ENCODE results near the gene DNAJB8. TPM values are rescaled to one million over a fixed set of nuclear protein-coding genes. Genes with fewer than 3 reads are reported as not detected.

The DNAJB8 gene
- total RNA-seq, 1 experiment from 2014 or later: not detected

DNA sequence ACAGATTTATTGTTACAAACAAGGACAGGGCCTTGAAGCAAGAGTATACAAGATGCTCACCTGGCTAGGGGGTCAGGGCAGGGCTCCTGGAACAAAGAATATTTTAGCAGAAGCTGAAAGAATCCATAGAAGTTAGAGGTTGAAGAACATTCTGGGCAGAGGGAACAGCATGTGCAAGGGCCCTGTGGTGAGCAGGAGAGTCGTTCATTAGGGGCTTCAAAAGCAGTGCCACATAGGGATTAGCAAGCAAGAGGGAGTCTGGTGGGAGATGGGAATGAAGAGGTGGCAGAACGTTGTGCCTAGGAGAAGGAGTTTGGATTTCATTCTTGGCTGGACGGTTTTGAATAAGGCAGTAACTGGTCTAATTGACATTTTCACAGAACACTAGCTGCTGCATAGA, 22.9 kb downstream of the DNAJB8 start:
- Histone ChIP-seq H4K20me1 (ENCODE audit: insufficient read depth, low read depth, low read length) (no peaks in the 10 kb centered on the region; the same call in 1 of the 2 replicates), H3K27ac (ENCODE audit: low read length) (no peak overlapping the region), H3K9ac (ENCODE audit: low read length) (no peak overlapping the region), H3K9me3 (ENCODE audit: low read length) (no peaks in the 10 kb centered on the region), H3K4me1 (ENCODE audit: low read length) (no peaks in the 10 kb centered on the region), H3K79me2 (ENCODE audit: low read length) (no peaks in the 10 kb centered on the region), H3K4me2 (ENCODE audit: low read depth, low read length, poor library complexity, severe bottlenecking) (no peak overlapping the region), H3K9me2 (replicated peaks; ENCODE audit: insufficient read depth, low read length) (no peaks in the 10 kb centered on the region), H3K27me3 (ENCODE audit: low read length) (no peaks in the 10 kb centered on the region), H2AFZ (ENCODE audit: low read length) (no peak overlapping the region), H3K36me3 (ENCODE audit: insufficient read depth, low read length) (no peaks in the 10 kb centered on the region), H3K4me3 (ENCODE audit: low read length) (no peak overlapping the region)
- no peak for DNase-seq

- Histone ChIP-seq H2AFZ (ENCODE audit: low read length) (no peak overlapping the region), H3K36me3 (ENCODE audit: insufficient read depth, low read length) (no peaks in the 10 kb centered on the region), H3K79me2 (ENCODE audit: low read length) (no peaks in the 10 kb centered on the region), H3K9ac (ENCODE audit: low read length) (no peak overlapping the region), H3K27me3 (ENCODE audit: low read length) (no peaks in the 10 kb centered on the region), H3K9me2 (replicated peaks; ENCODE audit: insufficient read depth, low read length) (no peaks in the 10 kb centered on the region), H3K4me2 (ENCODE audit: low read depth, low read length, poor library complexity, severe bottlenecking) (no peak overlapping the region), H3K27ac (ENCODE audit: low read length) (no peak overlapping the region), H3K4me1 (ENCODE audit: low read length) (no peaks in the 10 kb centered on the region), H4K20me1 (ENCODE audit: insufficient read depth, low read depth, low read length) (no peaks in the 10 kb centered on the region; the same call in 1 of the 2 replicates), H3K9me3 (ENCODE audit: low read length) (no peaks in the 10 kb centered on the region), H3K4me3 (ENCODE audit: low read length) (no peak overlapping the region)
- no peak for DNase-seq
Observed at GRCh38 chr3:128442949-128443348, 23.7 kb downstream of the DNAJB8 start.

GRCh38 chr3:128442070-128442469, 24.6 kb downstream of the DNAJB8 start:
- Histone ChIP-seq H3K4me1 (ENCODE audit: low read length) (no peaks in the 10 kb centered on the region), H3K27ac (ENCODE audit: low read length) (no peak overlapping the region), H3K4me3 (ENCODE audit: low read length) (no peak overlapping the region), H3K79me2 (ENCODE audit: low read length) (no peaks in the 10 kb centered on the region), H3K4me2 (ENCODE audit: low read depth, low read length, poor library complexity, severe bottlenecking) (no peak overlapping the region), H4K20me1 (ENCODE audit: insufficient read depth, low read depth, low read length) (no peaks in the 10 kb centered on the region; the same call in 1 of the 2 replicates), H2AFZ (ENCODE audit: low read length) (no peak overlapping the region), H3K9ac (ENCODE audit: low read length) (no peak overlapping the region), H3K36me3 (ENCODE audit: insufficient read depth, low read length) (no peaks in the 10 kb centered on the region), H3K9me3 (ENCODE audit: low read length) (no peaks in the 10 kb centered on the region), H3K9me2 (replicated peaks; ENCODE audit: insufficient read depth, low read length) (no peaks in the 10 kb centered on the region), H3K27me3 (ENCODE audit: low read length) (no peaks in the 10 kb centered on the region)
- no peak for DNase-seq

DNA sequence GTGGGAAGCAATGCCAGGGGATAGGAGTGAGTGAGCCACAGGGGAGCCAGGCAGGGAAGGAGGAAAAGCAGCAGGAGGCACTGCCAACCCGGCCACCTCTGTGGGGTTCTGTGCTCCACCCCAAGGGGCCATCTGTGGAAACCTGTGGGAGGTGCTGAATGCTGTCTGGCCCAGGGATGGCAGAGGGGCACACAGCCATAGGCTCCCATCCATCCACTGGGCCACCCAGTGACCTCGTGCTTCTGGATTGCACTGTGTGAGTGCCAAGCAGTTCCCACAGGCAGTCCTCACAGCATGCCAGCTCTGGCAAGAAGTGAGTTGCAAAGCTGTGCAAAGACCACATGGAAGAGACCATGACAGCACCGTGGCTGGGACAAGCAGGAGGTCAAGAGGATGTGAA, 27.5 kb downstream of the DNAJB8 start:
- no peaks in the 10 kb centered on the region for H3K4me1 ChIP-seq (ENCODE audit: low read length)
- no peaks in the 10 kb centered on the region for H3K9me2 ChIP-seq (replicated peaks; ENCODE audit: insufficient read depth, low read length)
- H3K36me3 ChIP-seq (ENCODE audit: insufficient read depth, low read length): no peaks in the 10 kb centered on the region
- H3K79me2 ChIP-seq (ENCODE audit: low read length): no peaks in the 10 kb centered on the region
- no peaks in the 10 kb centered on the region for H3K9me3 ChIP-seq (ENCODE audit: low read length)
- no peak overlapping the region for H3K9ac ChIP-seq (ENCODE audit: low read length)
- no peaks in the 10 kb centered on the region; the same call in 1 of the 2 replicates for H4K20me1 ChIP-seq (ENCODE audit: insufficient read depth, low read depth, low read length)
- no peaks in the 10 kb centered on the region for H3K27me3 ChIP-seq (ENCODE audit: low read length)
- no peak for DNase-seq
- no peak overlapping the region for H2AFZ ChIP-seq (ENCODE audit: low read length)
- H3K4me3 ChIP-seq (ENCODE audit: low read length): no peak overlapping the region
- no peak overlapping the region for H3K27ac ChIP-seq (ENCODE audit: low read length)
- H3K4me2 ChIP-seq (ENCODE audit: low read depth, low read length, poor library complexity, severe bottlenecking): no peak overlapping the region

DNA sequence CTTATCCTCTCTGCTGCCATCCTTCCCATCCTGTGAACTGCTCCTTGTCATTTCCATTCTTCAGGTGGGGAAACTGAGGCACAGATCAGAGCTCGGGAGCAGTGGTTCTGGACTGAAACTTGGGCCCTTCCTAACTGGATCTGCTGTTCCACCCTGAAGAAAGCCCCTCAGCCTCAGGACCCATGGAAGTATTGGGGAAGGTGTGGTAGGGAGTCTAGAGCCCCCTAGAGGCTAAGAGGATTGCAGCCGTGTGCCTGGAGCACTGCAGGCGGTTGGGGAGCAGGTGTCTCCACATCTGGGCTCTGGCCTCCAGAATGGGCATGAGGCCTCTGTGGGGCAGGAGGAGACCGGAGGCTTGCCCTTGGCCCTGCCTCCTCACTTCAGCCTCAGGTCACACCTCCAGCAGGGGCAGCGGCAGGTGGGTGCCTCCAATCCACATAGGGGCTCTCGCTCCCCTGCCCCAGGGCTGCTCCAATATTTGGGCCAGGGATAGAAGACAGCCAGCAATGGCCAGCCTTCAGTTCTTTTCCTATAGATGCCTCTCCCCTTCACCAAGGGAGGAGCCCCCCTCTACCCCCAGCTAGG, 28.1 kb downstream of the DNAJB8 start:
- no peaks in the 10 kb centered on the region for H3K36me3 ChIP-seq (ENCODE audit: insufficient read depth, low read length)
- no peak overlapping the region for H3K9ac ChIP-seq (ENCODE audit: low read length)
- no peaks in the 10 kb centered on the region for H3K9me2 ChIP-seq (replicated peaks; ENCODE audit: insufficient read depth, low read length)
- H4K20me1 ChIP-seq (ENCODE audit: insufficient read depth, low read depth, low read length): no peaks in the 10 kb centered on the region; the same call in 1 of the 2 replicates
- no peaks in the 10 kb centered on the region for H3K9me3 ChIP-seq (ENCODE audit: low read length)
- H3K4me2 ChIP-seq (ENCODE audit: low read depth, low read length, poor library complexity, severe bottlenecking): no peak overlapping the region
- H2AFZ ChIP-seq (ENCODE audit: low read length): no peak overlapping the region
- DNase-seq: peak; percentile 71
- no peaks in the 10 kb centered on the region for H3K27me3 ChIP-seq (ENCODE audit: low read length)
- no peak overlapping the region for H3K27ac ChIP-seq (ENCODE audit: low read length)
- no peaks in the 10 kb centered on the region for H3K79me2 ChIP-seq (ENCODE audit: low read length)
- no peaks in the 10 kb centered on the region for H3K4me1 ChIP-seq (ENCODE audit: low read length)
- H3K4me3 ChIP-seq (ENCODE audit: low read length): no peak overlapping the region

- Histone ChIP-seq H3K9ac (ENCODE audit: low read length) (no peak overlapping the region), H3K9me3 (ENCODE audit: low read length) (no peaks in the 10 kb centered on the region), H3K4me3 (ENCODE audit: low read length) (no peak overlapping the region), H2AFZ (ENCODE audit: low read length) (no peak overlapping the region), H3K4me1 (ENCODE audit: low read length) (no peaks in the 10 kb centered on the region), H3K9me2 (replicated peaks; ENCODE audit: insufficient read depth, low read length) (no peaks in the 10 kb centered on the region), H3K4me2 (ENCODE audit: low read depth, low read length, poor library complexity, severe bottlenecking) (no peak overlapping the region), H3K27me3 (ENCODE audit: low read length) (no peaks in the 10 kb centered on the region), H3K79me2 (ENCODE audit: low read length) (no peaks in the 10 kb centered on the region), H4K20me1 (ENCODE audit: insufficient read depth, low read depth, low read length) (no peaks in the 10 kb centered on the region; the same call in 1 of the 2 replicates), H3K27ac (ENCODE audit: low read length) (no peak overlapping the region), H3K36me3 (ENCODE audit: insufficient read depth, low read length) (no peaks in the 10 kb centered on the region)
- no peak for DNase-seq
Observed at GRCh38 chr3:128436214-128436613, 30.5 kb downstream of the DNAJB8 start.

DNA sequence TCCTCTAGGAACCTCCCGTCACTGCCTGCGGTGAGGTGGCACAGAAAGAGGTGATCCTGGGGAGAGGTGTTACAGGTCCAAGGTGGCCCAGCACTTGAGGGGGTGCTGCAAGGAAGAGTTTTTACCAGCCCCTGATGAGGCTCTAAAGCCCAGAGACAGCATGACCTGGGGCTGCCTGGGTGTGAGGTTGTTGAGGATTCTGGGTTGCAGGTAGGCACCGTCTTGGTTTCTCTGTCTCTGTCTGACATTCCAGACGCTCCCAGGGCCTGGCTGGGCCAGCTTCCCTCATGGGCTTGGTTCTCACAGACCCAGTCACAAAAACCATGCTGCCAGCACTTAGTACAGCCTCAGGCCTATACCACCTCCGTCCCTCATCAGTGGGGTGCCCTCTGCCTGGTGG, 31.1 kb downstream of the DNAJB8 start:
- Histone ChIP-seq H3K9me3 (ENCODE audit: low read length) (no peaks in the 10 kb centered on the region), H3K4me1 (ENCODE audit: low read length) (no peaks in the 10 kb centered on the region), H3K36me3 (ENCODE audit: insufficient read depth, low read length) (no peaks in the 10 kb centered on the region), H4K20me1 (ENCODE audit: insufficient read depth, low read depth, low read length) (no peaks in the 10 kb centered on the region; the same call in 1 of the 2 replicates), H3K27me3 (ENCODE audit: low read length) (no peaks in the 10 kb centered on the region), H3K9ac (ENCODE audit: low read length) (no peak overlapping the region), H3K79me2 (ENCODE audit: low read length) (no peaks in the 10 kb centered on the region), H3K9me2 (replicated peaks; ENCODE audit: insufficient read depth, low read length) (no peaks in the 10 kb centered on the region), H2AFZ (ENCODE audit: low read length) (no peak overlapping the region), H3K4me3 (ENCODE audit: low read length) (no peak overlapping the region), H3K4me2 (ENCODE audit: low read depth, low read length, poor library complexity, severe bottlenecking) (no peak overlapping the region), H3K27ac (ENCODE audit: low read length) (no peak overlapping the region)
- DNase-seq: no peak

DNA sequence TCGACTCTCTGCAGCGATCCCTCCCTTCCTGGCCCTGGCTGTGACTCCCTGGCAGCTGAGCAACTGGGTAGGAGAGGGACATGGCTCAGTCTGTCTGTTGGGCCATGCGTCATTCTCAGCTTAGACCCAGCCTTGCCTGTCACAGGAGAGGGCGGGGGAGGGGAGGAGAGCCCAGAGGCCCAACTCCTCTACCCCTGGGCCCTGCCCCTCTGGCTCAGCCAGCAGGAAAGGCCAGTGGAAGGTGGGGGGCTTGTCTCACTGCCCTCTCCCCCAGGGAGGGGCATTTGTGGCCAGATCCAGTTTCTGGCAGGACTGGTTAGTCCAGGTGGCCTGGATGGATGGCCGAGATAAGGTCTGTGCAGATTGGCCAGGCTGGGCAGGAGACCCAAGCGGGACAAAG, 31.6 kb downstream of the DNAJB8 start:
- no peaks in the 10 kb centered on the region for H3K36me3 ChIP-seq (ENCODE audit: insufficient read depth, low read length)
- H3K9me3 ChIP-seq (ENCODE audit: low read length): no peaks in the 10 kb centered on the region
- no peaks in the 10 kb centered on the region for H3K79me2 ChIP-seq (ENCODE audit: low read length)
- DNase-seq: no peak
- H3K4me3 ChIP-seq (ENCODE audit: low read length): no peak overlapping the region
- H3K27me3 ChIP-seq (ENCODE audit: low read length): no peaks in the 10 kb centered on the region
- H2AFZ ChIP-seq (ENCODE audit: low read length): no peak overlapping the region
- H3K9me2 ChIP-seq (replicated peaks; ENCODE audit: insufficient read depth, low read length): no peaks in the 10 kb centered on the region
- no peaks in the 10 kb centered on the region; the same call in 1 of the 2 replicates for H4K20me1 ChIP-seq (ENCODE audit: insufficient read depth, low read depth, low read length)
- no peaks in the 10 kb centered on the region for H3K4me1 ChIP-seq (ENCODE audit: low read length)
- no peak overlapping the region for H3K4me2 ChIP-seq (ENCODE audit: low read depth, low read length, poor library complexity, severe bottlenecking)
- no peak overlapping the region for H3K27ac ChIP-seq (ENCODE audit: low read length)
- H3K9ac ChIP-seq (ENCODE audit: low read length): no peak overlapping the region
